K562 (cell line): ENCODE measurements around the gene DNAH1.

Experiments
- HCFC1 ChIP-seq: IDR thresholded peaks from 2 replicates; pipeline ENCODE4 v1.6.1; 2012; ENCODE audit warnings: low read depth, low read length, improper control_type of control experiment
- TF ChIP-seq, protein P1 (sequence below), 3 experiments: IDR thresholded peaks in 2 of 3; conservative IDR thresholded peaks in 1 of 3; 2 replicates each; pipeline ENCODE4 v1.5.1; 2011 to 2012; ENCODE audit warnings: low read length in 3 of 3, mild to moderate bottlenecking in 3 of 3, control low read depth in 2 of 3, improper control_type of control experiment in 1 of 3, inconsistent platforms in 1 of 3, low read depth in 1 of 3, mixed read lengths in 1 of 3, moderate library complexity in 1 of 3; ENCODE audit not compliant: insufficient read depth in 2 of 3
- TF ChIP-seq, protein P2 (sequence below): sonication (generic); formaldehyde crosslinking; IDR thresholded peaks from 2 replicates; pipeline ENCODE4 v1.5.0; 2020; ENCODE audit warnings: missing genetic modification reagents

DNA sequence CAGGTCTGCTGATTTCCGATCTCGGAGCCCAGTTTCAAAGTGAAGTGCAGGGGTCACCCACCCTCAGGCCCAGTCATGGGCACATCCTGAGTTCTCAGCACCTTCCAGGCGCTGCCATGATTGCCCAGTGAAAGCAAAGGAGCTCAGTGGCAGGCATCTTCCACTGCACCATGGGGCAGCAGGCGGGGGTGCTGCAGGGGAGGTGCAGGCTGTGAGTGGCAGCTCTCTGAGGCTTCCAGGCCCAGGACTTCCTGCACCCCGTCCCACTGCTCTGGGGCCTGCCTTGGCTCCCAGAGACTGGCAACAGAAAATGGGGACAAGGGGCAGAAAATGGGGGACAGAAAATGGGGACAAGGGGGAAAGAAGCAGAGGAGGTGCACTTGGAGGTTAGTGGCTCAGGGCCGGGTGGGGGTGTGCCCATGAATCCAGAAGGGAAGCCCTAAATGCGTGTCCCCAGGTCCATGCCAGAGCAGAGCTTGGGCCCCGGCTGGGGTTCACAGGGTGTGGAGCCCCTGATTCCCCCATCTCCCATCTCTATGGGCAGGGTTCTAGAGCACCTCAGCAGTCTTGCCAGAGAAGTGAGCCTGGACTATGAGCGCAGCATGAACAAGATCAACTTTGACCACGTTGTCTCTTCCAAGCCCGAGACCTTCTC lies 28.0 kb downstream of the DNAH1 start:
- TF ChIP-seq, protein P1, sequence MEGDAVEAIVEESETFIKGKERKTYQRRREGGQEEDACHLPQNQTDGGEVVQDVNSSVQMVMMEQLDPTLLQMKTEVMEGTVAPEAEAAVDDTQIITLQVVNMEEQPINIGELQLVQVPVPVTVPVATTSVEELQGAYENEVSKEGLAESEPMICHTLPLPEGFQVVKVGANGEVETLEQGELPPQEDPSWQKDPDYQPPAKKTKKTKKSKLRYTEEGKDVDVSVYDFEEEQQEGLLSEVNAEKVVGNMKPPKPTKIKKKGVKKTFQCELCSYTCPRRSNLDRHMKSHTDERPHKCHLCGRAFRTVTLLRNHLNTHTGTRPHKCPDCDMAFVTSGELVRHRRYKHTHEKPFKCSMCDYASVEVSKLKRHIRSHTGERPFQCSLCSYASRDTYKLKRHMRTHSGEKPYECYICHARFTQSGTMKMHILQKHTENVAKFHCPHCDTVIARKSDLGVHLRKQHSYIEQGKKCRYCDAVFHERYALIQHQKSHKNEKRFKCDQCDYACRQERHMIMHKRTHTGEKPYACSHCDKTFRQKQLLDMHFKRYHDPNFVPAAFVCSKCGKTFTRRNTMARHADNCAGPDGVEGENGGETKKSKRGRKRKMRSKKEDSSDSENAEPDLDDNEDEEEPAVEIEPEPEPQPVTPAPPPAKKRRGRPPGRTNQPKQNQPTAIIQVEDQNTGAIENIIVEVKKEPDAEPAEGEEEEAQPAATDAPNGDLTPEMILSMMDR (IDR thresholded peaks at IDR 0.05 in 2 of 3, conservative IDR thresholded peaks at IDR 0.05 in 1 of 3; ENCODE audit: insufficient read depth in 2 of 3, low read depth in 1 of 3, low read length in 3 of 3): no peak
- TF ChIP-seq, protein P2, sequence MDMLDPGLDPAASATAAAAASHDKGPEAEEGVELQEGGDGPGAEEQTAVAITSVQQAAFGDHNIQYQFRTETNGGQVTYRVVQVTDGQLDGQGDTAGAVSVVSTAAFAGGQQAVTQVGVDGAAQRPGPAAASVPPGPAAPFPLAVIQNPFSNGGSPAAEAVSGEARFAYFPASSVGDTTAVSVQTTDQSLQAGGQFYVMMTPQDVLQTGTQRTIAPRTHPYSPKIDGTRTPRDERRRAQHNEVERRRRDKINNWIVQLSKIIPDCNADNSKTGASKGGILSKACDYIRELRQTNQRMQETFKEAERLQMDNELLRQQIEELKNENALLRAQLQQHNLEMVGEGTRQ (CRISPR knock-in tag): no peak
- TF ChIP-seq HCFC1: no peak
